Measurements from ENCODE around the gene TDP1.

The TDP1 gene

GRCh38 chr14:90053044-90053443 is 97.3 kb downstream of the TDP1 start (continued):
- TF ChIP-seq CREB5 (CRISPR knock-in tag; IDR thresholded peaks at IDR 0.05; ENCODE audit: low read depth) = no peak

GRCh38 chr14:90054803-90055202 is 99.1 kb downstream of the TDP1 start:
- ATAC-seq = no peak
- no peak for TF ChIP-seq ZC3H10 (CRISPR knock-in tag; IDR thresholded peaks at IDR 0.05)
- no peak for TF ChIP-seq CREB5 (CRISPR knock-in tag; IDR thresholded peaks at IDR 0.05; ENCODE audit: low read depth)
- TF ChIP-seq POU6F1 (CRISPR knock-in tag; IDR thresholded peaks at IDR 0.05; ENCODE audit: borderline replicate concordance, low read depth) = no peak
- TF ChIP-seq GLIS3 (CRISPR knock-in tag; IDR thresholded peaks at IDR 0.05) = no peak
- TF ChIP-seq TCF4 (CRISPR knock-in tag; IDR thresholded peaks at IDR 0.05; ENCODE audit: borderline replicate concordance) = no peak
- TF ChIP-seq ZNF565 (CRISPR knock-in tag; conservative IDR thresholded peaks at IDR 0.05; ENCODE audit: low read depth) = no peak
- no peak for TF ChIP-seq BACH2 (CRISPR knock-in tag; IDR thresholded peaks at IDR 0.05; ENCODE audit: borderline replicate concordance)
- TF ChIP-seq RARB (CRISPR knock-in tag; IDR thresholded peaks at IDR 0.05) = no peak
- no peak for TF ChIP-seq PPARA (CRISPR knock-in tag; IDR thresholded peaks at IDR 0.05; ENCODE audit: borderline replicate concordance)
- TF ChIP-seq SNAI2 (CRISPR knock-in tag; IDR thresholded peaks at IDR 0.05) = no peak
- no peak for TF ChIP-seq ARNTL (CRISPR knock-in tag; IDR thresholded peaks at IDR 0.05; ENCODE audit: borderline replicate concordance, low read depth)
- TF ChIP-seq OSR1 (CRISPR knock-in tag; IDR thresholded peaks at IDR 0.05) = no peak
- no peak for TF ChIP-seq TOX (CRISPR knock-in tag; IDR thresholded peaks at IDR 0.05; ENCODE audit: borderline replicate concordance)
- no peak for TF ChIP-seq TSHZ2 (CRISPR knock-in tag; IDR thresholded peaks at IDR 0.05)
- no peak for TF ChIP-seq PATZ1 (CRISPR knock-in tag; IDR thresholded peaks at IDR 0.05; ENCODE audit: borderline replicate concordance)

- TF ChIP-seq GLIS3 (CRISPR knock-in tag; IDR thresholded peaks at IDR 0.05) (no peak), TSHZ2 (CRISPR knock-in tag; IDR thresholded peaks at IDR 0.05) (no peak), ISL1 (CRISPR knock-in tag; IDR thresholded peaks at IDR 0.05) (no peak), ZFP30 (CRISPR knock-in tag; IDR thresholded peaks at IDR 0.05) (no peak), TOX (CRISPR knock-in tag; IDR thresholded peaks at IDR 0.05; ENCODE audit: borderline replicate concordance) (no peak), ZNF565 (CRISPR knock-in tag; conservative IDR thresholded peaks at IDR 0.05; ENCODE audit: low read depth) (no peak), PPARA (CRISPR knock-in tag; IDR thresholded peaks at IDR 0.05; ENCODE audit: borderline replicate concordance) (no peak)
- ATAC-seq = no peak
Measured at GRCh38 chr14:90056826-90057225, 101.1 kb downstream of the TDP1 start.
